ENCODE results near the gene LRMDA. TPM values are rescaled to one million over a fixed set of nuclear protein-coding genes. Genes with fewer than 3 reads are reported as not detected.

The LRMDA gene
- polyA plus RNA-seq, 3 donors, result 39.8 to 59.6 (median 56.4) TPM

GRCh38 chr10:75860009-75860408 is 428.6 kb downstream of the LRMDA start:
- 100% methylated on average over 1 of the region's 6 CpGs for WGBS (ENCODE audit: insufficient coverage)
- intact Hi-C loops (cut with micrococcal nuclease), result no loop called here

GRCh38 chr10:75861582-75861981 is 430.2 kb downstream of the LRMDA start:
- DNase-seq, result peak; percentile 7 to 21 (median 14)
- Mint-ChIP-seq H3K27ac (no peak overlapping the region), H3K9me3 (no peaks in the 10 kb centered on the region), H3K4me1 (peaks cover 11% of the 10 kb centered on the region), H3K4me3 (no peak overlapping the region), H3K27me3 (ENCODE audit: low read depth in 3 of 3) (peaks cover 0 to 2% (median 0%) of the 10 kb centered on the region in 3 donors), H3K36me3 (no peaks in the 10 kb centered on the region)
- Histone ChIP-seq H4K20me1 (ENCODE audit: insufficient read depth, low read length) (peaks cover 9% of the 10 kb centered on the region), H3K4me1 (ENCODE audit: control insufficient read depth in 1 of 2, insufficient read depth in 2 of 2, low read length in 2 of 2) (peaks cover 0 to 6% of the 10 kb centered on the region in 2 donors), H3K4me3 (replicated peaks in 1 of 3; ENCODE audit: low read depth in 2 of 3, low read length in 3 of 3) (no peak overlapping the region), H3K9me3 (replicated peaks in 1 of 2; ENCODE audit: control insufficient read depth in 1 of 2, insufficient read depth in 1 of 2, low read length in 2 of 2) (no peaks in the 10 kb centered on the region), H3K36me3 (replicated peaks in 1 of 2; ENCODE audit: control insufficient read depth in 1 of 2, insufficient read depth in 2 of 2, low read length in 2 of 2) (no peaks in the 10 kb centered on the region), H3K79me2 (ENCODE audit: insufficient read depth, low read length) (no peaks in the 10 kb centered on the region), H2AFZ (ENCODE audit: insufficient read depth, low read depth, low read length, poor library complexity, severe bottlenecking) (no peak overlapping the region), H3K27me3 (ENCODE audit: control insufficient read depth in 2 of 2, insufficient read depth in 2 of 2, low read length in 2 of 2) (no peaks in the 10 kb centered on the region), H3K9ac (ENCODE audit: insufficient read depth, low read length, poor library complexity, severe bottlenecking) (no peak overlapping the region), H3K4me2 (replicated peaks; ENCODE audit: extremely low read depth, low read length, poor library complexity, severe bottlenecking) (no peak overlapping the region), H3K27ac (ENCODE audit: low read depth in 1 of 2, low read length in 2 of 2) (no peak overlapping the region)
- intact Hi-C loops (cut with micrococcal nuclease), result no loop called here
- TF ChIP-seq CTCF (IDR thresholded peaks at IDR 0.05), result no peak

More at GRCh38 chr10:75860009-75860408, 428.6 kb downstream of the LRMDA start:
- Histone ChIP-seq H4K20me1 (ENCODE audit: insufficient read depth, low read length) (peaks cover 5% of the 10 kb centered on the region), H3K27me3 (ENCODE audit: control insufficient read depth in 2 of 2, insufficient read depth in 2 of 2, low read length in 2 of 2) (no peaks in the 10 kb centered on the region), H3K79me2 (ENCODE audit: insufficient read depth, low read length) (no peaks in the 10 kb centered on the region), H3K9ac (ENCODE audit: insufficient read depth, low read length, poor library complexity, severe bottlenecking) (no peak overlapping the region), H3K4me2 (replicated peaks; ENCODE audit: extremely low read depth, low read length, poor library complexity, severe bottlenecking) (no peak overlapping the region), H3K36me3 (replicated peaks in 1 of 2; ENCODE audit: control insufficient read depth in 1 of 2, insufficient read depth in 2 of 2, low read length in 2 of 2) (no peaks in the 10 kb centered on the region), H3K27ac (ENCODE audit: low read depth in 1 of 2, low read length in 2 of 2) (no peak overlapping the region), H3K4me3 (replicated peaks in 1 of 3; ENCODE audit: low read depth in 2 of 3, low read length in 3 of 3) (no peak overlapping the region), H3K4me1 (ENCODE audit: control insufficient read depth in 1 of 2, insufficient read depth in 2 of 2, low read length in 2 of 2) (peaks cover 0 to 6% of the 10 kb centered on the region in 2 donors), H2AFZ (ENCODE audit: insufficient read depth, low read depth, low read length, poor library complexity, severe bottlenecking) (no peak overlapping the region), H3K9me3 (replicated peaks in 1 of 2; ENCODE audit: control insufficient read depth in 1 of 2, insufficient read depth in 1 of 2, low read length in 2 of 2) (no peaks in the 10 kb centered on the region)
- no peak overlapping the region for H3K4me3 Mint-ChIP-seq
- peaks cover 0 to 2% (median 0%) of the 10 kb centered on the region in 7 donors for H3K9me3 Mint-ChIP-seq
- H3K27ac Mint-ChIP-seq, result peak overlapping the region in 1 of 7 donors; percentile 18
- H3K27me3 Mint-ChIP-seq (ENCODE audit: low read depth in 3 of 3), result peaks cover 0 to 2% (median 0%) of the 10 kb centered on the region in 3 donors
- TF ChIP-seq CTCF (IDR thresholded peaks at IDR 0.05), result no peak
- peaks cover 11% of the 10 kb centered on the region for H3K4me1 Mint-ChIP-seq
- no peak for DNase-seq
- H3K36me3 Mint-ChIP-seq, result no peaks in the 10 kb centered on the region

Data from CD14-positive monocyte (primary cell).